Measurements from ENCODE around the gene ZMYND12. TPM values are rescaled to one million over a fixed set of nuclear protein-coding genes. Genes with fewer than 3 reads are reported as not detected.

ZMYND12 gene
- total and polyA plus RNA-seq, 8 donors, result 1.0 to 2.8 (median 1.5) TPM

DNA sequence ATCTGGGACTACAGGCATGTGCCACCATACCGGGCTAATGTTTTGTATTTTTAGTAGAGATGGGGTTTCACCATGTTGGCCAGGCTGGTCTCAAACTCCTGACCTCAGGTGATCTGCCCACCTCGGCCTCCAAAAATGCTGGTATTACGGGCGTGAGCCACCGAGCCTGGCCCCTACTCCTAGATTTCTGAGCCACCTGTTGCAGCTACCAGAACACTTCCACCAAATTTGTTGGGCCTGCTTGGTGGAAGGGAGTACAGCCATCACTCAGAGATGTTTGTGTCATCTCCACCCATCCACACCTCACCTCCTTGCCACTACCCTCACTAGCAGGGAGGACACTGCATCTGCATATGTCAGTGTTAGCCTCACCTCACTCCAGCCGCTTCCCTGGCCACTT is 69.8 kb downstream of the ZMYND12 start:
- no peak for ATAC-seq
- TF ChIP-seq, protein P1, sequence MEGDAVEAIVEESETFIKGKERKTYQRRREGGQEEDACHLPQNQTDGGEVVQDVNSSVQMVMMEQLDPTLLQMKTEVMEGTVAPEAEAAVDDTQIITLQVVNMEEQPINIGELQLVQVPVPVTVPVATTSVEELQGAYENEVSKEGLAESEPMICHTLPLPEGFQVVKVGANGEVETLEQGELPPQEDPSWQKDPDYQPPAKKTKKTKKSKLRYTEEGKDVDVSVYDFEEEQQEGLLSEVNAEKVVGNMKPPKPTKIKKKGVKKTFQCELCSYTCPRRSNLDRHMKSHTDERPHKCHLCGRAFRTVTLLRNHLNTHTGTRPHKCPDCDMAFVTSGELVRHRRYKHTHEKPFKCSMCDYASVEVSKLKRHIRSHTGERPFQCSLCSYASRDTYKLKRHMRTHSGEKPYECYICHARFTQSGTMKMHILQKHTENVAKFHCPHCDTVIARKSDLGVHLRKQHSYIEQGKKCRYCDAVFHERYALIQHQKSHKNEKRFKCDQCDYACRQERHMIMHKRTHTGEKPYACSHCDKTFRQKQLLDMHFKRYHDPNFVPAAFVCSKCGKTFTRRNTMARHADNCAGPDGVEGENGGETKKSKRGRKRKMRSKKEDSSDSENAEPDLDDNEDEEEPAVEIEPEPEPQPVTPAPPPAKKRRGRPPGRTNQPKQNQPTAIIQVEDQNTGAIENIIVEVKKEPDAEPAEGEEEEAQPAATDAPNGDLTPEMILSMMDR (IDR thresholded peaks at IDR 0.05), result no peak

DNA sequence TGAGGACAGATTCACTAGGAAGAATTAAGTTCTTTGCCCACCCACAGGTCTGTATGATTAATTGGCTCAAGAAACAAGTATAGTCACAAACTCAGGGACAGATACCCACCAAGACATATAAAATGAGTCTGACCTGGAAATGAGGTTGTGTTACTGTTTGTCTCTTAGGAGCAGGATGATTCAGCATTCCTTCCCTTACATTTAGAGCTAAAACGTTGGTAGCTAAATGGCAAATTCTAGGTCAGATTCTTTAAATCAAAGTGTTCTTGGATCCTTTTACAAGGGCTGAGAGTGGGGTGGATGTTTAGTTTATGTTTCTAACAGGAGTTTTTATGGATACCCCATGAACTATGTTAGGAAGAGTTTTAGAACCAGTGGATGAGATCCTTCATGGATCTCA is 70.5 kb downstream of the ZMYND12 start:
- intact Hi-C loops (cut with DNase I), result no loop called here
- FAIRE-seq (no peak), DNase-seq (no peak), ATAC-seq (no peak)
- TF ChIP-seq, protein P1 (IDR thresholded peaks at IDR 0.05), result no peak
- WGBS, 2 donors, result 37 to 45% methylated on average over 1 of the region's 1 CpG
- Histone ChIP-seq H3K27me3 (no peaks in the 10 kb centered on the region), H3K9me3 (no peaks in the 10 kb centered on the region), H3K4me3 (no peak overlapping the region), H3K27ac (no peak overlapping the region), H3K36me3 (no peaks in the 10 kb centered on the region), H3K4me1 (peaks cover 0 to 5% (median 5%) of the 10 kb centered on the region in 3 donors)

More for the DNA sequence above, 69.8 kb downstream of the ZMYND12 start:
- no peaks in the 10 kb centered on the region for H3K9me3 ChIP-seq
- no peak for FAIRE-seq
- H3K4me3 ChIP-seq, result no peak overlapping the region
- no peak overlapping the region for H3K27ac ChIP-seq
- no peak for DNase-seq
- peaks cover 0 to 5% (median 4%) of the 10 kb centered on the region in 3 donors for H3K4me1 ChIP-seq
- WGBS, 2 donors, result 90 to 95% methylated on average over 6 of the region's 6 CpGs
- H3K27me3 ChIP-seq, result no peaks in the 10 kb centered on the region
- intact Hi-C loops (cut with DNase I), result no loop called here
- no peaks in the 10 kb centered on the region for H3K36me3 ChIP-seq

DNA sequence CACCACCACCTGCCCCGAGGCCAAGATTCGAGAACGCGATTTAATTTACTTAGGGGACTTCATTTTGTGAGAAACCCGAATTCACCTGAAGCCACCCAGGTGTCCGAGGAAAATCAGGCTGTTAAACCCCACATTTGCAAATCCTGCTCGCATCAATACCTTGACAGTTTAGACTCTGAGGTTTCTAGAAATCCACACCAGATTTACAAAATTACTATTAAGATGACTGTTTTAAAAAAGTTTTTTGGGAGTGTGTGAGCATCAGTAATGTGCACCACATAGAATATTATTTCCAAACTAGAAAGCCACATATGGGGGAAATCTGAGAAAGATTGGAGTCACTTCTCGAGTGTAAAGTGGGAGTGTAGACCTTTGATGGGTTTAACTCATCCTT is 74.5 kb downstream of the ZMYND12 start:
- intact Hi-C loops (cut with DNase I), result no loop called here
- no peak for FAIRE-seq

DNA sequence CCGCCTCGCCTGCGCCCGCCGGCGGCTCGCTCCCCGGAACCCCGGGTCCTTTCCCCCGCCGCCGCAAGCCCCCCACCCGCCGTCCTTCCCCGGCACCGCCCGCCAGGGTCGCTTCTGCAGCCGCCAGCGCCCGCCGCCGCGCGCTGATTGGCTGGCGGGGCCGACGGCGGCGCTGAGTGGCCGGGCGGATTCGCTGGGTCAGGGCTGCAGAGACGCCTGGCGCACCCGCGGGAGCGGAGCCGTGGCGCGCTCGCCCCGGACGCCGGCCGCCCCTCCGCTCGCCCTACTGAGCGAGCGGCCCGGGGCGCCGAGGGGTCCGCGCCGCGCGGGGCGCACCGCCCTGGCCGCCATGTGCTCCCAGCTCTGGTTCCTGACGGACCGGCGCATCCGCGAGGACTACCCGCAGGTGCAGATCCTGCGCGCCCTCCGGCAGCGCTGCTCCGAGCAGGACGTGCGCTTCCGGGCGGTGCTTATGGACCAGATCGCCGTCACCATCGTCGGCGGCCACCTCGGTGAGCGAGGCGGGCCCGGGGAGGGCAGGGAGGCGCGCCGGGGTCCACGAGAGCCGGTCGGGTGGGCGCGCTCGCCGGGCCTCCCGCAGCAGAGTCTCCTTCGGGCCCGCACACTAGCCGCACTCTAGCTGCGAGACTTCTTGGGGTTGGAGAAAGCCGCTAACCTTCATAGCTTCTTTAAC is 75.1 kb downstream of the ZMYND12 start, which contains the start of gene RIMKLA:
Gene RIMKLA (plus strand): TSS at position 207 of the 694 bp plus-strand sequence. CDS start 143 bp downstream, at position 350.
- no peaks in the 10 kb centered on the region for H3K36me3 ChIP-seq
- no peak within 1 kb of the TSS for H3K27ac ChIP-seq
- TF ChIP-seq, protein P1 (IDR thresholded peaks at IDR 0.05), result no peak
- H3K27me3 ChIP-seq, result no peaks in the 10 kb centered on the region
- H3K4me1 ChIP-seq, result peaks cover 0 to 5% (median 5%) of the 10 kb centered on the region in 3 donors
- ATAC-seq (peak; percentile 95 to 98 (median 96)), FAIRE-seq (no peak), DNase-seq (peak; percentile 61 to 88 (median 64))
- WGBS, 2 donors, result 0 to 1% methylated on average over 47 to 101 of the region's 101 CpGs
- intact Hi-C loops (cut with DNase I), result no loop called here
- no peaks in the 10 kb centered on the region for H3K9me3 ChIP-seq
- peak within 1 kb of the TSS; percentile 46 to 75 (median 64) for H3K4me3 ChIP-seq

More for the DNA sequence above, 74.5 kb downstream of the ZMYND12 start:
- 14 to 15% methylated on average over 8 of the region's 8 CpGs for WGBS, 2 donors
- ATAC-seq (no peak), DNase-seq (no peak)
- no peaks in the 10 kb centered on the region for H3K27me3 ChIP-seq
- peaks cover 0 to 5% (median 5%) of the 10 kb centered on the region in 3 donors for H3K4me1 ChIP-seq
- H3K36me3 ChIP-seq, result no peaks in the 10 kb centered on the region
- TF ChIP-seq, protein P1 (IDR thresholded peaks at IDR 0.05), result no peak
- no peaks in the 10 kb centered on the region for H3K9me3 ChIP-seq
- H3K4me3 ChIP-seq, result peak overlapping the region; percentile 46 to 75 (median 64)
- H3K27ac ChIP-seq, result no peak overlapping the region

Other genes with a start within 250 kb of the ZMYND12 start
- gene FOXJ3, start 120.8 kb downstream of the ZMYND12 start, total RNA-seq, result 10 to 100 TPM; 18.6 to 25.5 (median 22.5) TPM
- gene FOXJ3, start 120.8 kb downstream of the ZMYND12 start, polyA plus RNA-seq, result 10 to 100 TPM in 1 of 2 donors, 1 to 10 TPM in 1; 6.8 to 14.4 TPM
- 1 to 10 TPM; 1.2 to 2.6 (median 2.1) TPM for gene RIMKLA, start 75.2 kb downstream of the ZMYND12 start, total RNA-seq
- gene RIMKLA, start 75.2 kb downstream of the ZMYND12 start, polyA plus RNA-seq, result under 1 TPM; 0.27 to 0.47 TPM
- gene PPCS, start 521 bp upstream of the ZMYND12 start, total RNA-seq, result 10 to 100 TPM; 25.5 to 40.7 (median 34.4) TPM
- gene PPCS, start 521 bp upstream of the ZMYND12 start, polyA plus RNA-seq, result 10 to 100 TPM; 54.9 to 62.3 TPM
- gene CCDC30, start 7.3 kb upstream of the ZMYND12 start, total RNA-seq, result 1 to 10 TPM; 2.0 to 5.6 (median 3.2) TPM
- 1 to 10 TPM; 2.2 to 3.5 TPM for gene CCDC30, start 7.3 kb upstream of the ZMYND12 start, polyA plus RNA-seq
- gene PPIH, start 202.4 kb upstream of the ZMYND12 start, total RNA-seq, result 10 to 100 TPM in 3 of 6 donors, 1 to 10 TPM in 3; 7.6 to 12.1 (median 9.1) TPM
- gene PPIH, start 202.4 kb upstream of the ZMYND12 start, polyA plus RNA-seq, result 10 to 100 TPM; 13.4 to 22.4 TPM
- gene YBX1, start 226.4 kb upstream of the ZMYND12 start, total RNA-seq, result 100 to 1,000 TPM in 5 of 6 donors, 10 to 100 TPM in 1; 97.4 to 240 (median 207) TPM
- 100 to 1,000 TPM; 164 to 193 TPM for gene YBX1, start 226.4 kb upstream of the ZMYND12 start, polyA plus RNA-seq